A549 (cell line): Measurements from ENCODE around the gene PEX14. TPM values are rescaled to one million over a fixed set of nuclear protein-coding genes. Genes with fewer than 3 reads are reported as not detected.
A peak's percentile ranks its signal among the peaks of the same experiment; 100 is the strongest.
"Not testable (repeated sequence)": the region's sequence is repeated elsewhere in the genome, so short reads cannot be mapped to it uniquely, and the experiment has no call there.

ENCODE experiments used
- ATAC-seq, 2 experiments: fragments of 200-7000 bp in 1 of 2; fragments of >200 bp in 1 of 2; cut with Nextera tagmentation in 1 of 2; cut with Tn5 transposase in 1 of 2; 3 replicates each; pipeline versions ENCODE4 v1.8.0 to v1.9.1; 2018 to 2020; ENCODE audit warnings: mild to moderate bottlenecking in 1 of 2, moderate library complexity in 1 of 2
- CTCF ChIA-PET: fragments of 300-600 bp; sonication (Branson Sonifier 250); formaldehyde crosslinking; extraction: SDS; loops from one replicate; lab custom pipeline; 2021; ENCODE audit warnings: antibody characterized with exemption, inconsistent platforms; lab: Yijun Ruan, JAX
- POLR2A ChIA-PET: fragments of 350-600 bp; formaldehyde crosslinking; extraction: SDS; loops from one replicate; lab custom pipeline; 2021; ENCODE audit warnings: antibody characterized with exemption, inconsistent platforms; lab: Yijun Ruan, JAX
- DNase-seq, 2 experiments: peaks; one replicate each; pipeline versions ENCODE4 v3.0.0 to v3.0.0-alpha.2; 2011 to 2016; ENCODE audit warnings: low read depth in 1 of 2, low spot score in 1 of 2
- FAIRE-seq: peaks from 2 replicates; lab custom pipeline; 2011; peaks lifted over from hg19 to GRCh38; lab: Jason Lieb, UNC
- H3K27ac ChIP-seq, 2 experiments: fragments of >200 bp; sonication (Bioruptor Twin); formaldehyde crosslinking; 3 replicates each; pipeline ENCODE4 v1.5.1; 2016 to 2017
- H3K4me1 ChIP-seq: fragments of >200 bp; sonication (Bioruptor Twin); formaldehyde crosslinking; 3 replicates; pipeline ENCODE4 v1.6.1; 2016
- H3K4me2 ChIP-seq: fragments of >200 bp; sonication (Bioruptor Twin); formaldehyde crosslinking; 3 replicates; pipeline ENCODE4 v1.6.1; 2016
- H3K4me3 ChIP-seq: fragments of >200 bp; sonication (Bioruptor Twin); formaldehyde crosslinking; 3 replicates; pipeline ENCODE4 v1.5.1; 2016
- H3K9me3 ChIP-seq: fragments of >200 bp; sonication (Bioruptor Twin); formaldehyde crosslinking; 3 replicates; pipeline ENCODE4 v1.6.1; 2016
- BCL3 ChIP-seq: fragments of >200 bp; sonication (Bioruptor Twin); formaldehyde crosslinking; IDR thresholded peaks from 3 replicates; pipeline ENCODE4 v1.6.1; 2016
- CHD2 ChIP-seq: fragments of 150-350 bp; IDR thresholded peaks from 2 replicates; pipeline ENCODE4 v1.6.1; 2014; ENCODE audit warnings: low read length; ENCODE audit not compliant: partially characterized antibody
- E2F6 ChIP-seq: IDR thresholded peaks from 2 replicates; pipeline ENCODE4 v1.6.1; 2012; ENCODE audit warnings: low read depth, borderline replicate concordance
- GATA3 ChIP-seq: IDR thresholded peaks from 2 replicates; pipeline ENCODE4 v1.6.1; 2012; ENCODE audit warnings: borderline replicate concordance
- HES2 ChIP-seq: fragments of >200 bp; sonication (Bioruptor Twin); formaldehyde crosslinking; IDR thresholded peaks from 2 replicates; pipeline ENCODE4 v1.6.1; 2016
- KDM1A ChIP-seq: fragments of 200-600 bp; sonication (generic); IDR thresholded peaks from 2 replicates; pipeline ENCODE4 v1.6.1; 2016; ENCODE audit warnings: low read depth, mild to moderate bottlenecking
- KDM5A ChIP-seq: fragments of 200-600 bp; sonication (generic); IDR thresholded peaks from 2 replicates; pipeline ENCODE4 v1.6.1; 2016; ENCODE audit warnings: antibody characterized with exemption, mild to moderate bottlenecking
- PHF8 ChIP-seq: fragments of 200-600 bp; sonication (generic); IDR thresholded peaks from 2 replicates; pipeline ENCODE4 v1.6.1; 2016; ENCODE audit warnings: low read depth, mild to moderate bottlenecking, antibody characterized with exemption, moderate library complexity, borderline replicate concordance
- RARB ChIP-seq: fragments of 250-450 bp; sonication (Bioruptor Pico); IDR thresholded peaks from 2 replicates; pipeline ENCODE4 v1.8.0; 2021; ENCODE audit warnings: mild to moderate bottlenecking, moderate library complexity
- RCOR1 ChIP-seq: fragments of 150-350 bp; IDR thresholded peaks from 2 replicates; pipeline ENCODE4 v1.6.1; 2014; ENCODE audit warnings: antibody characterized with exemption, low read length, low read depth
- REST ChIP-seq: fragments of 200-600 bp; sonication (generic); IDR thresholded peaks from 2 replicates; pipeline ENCODE4 v1.6.1; 2016; ENCODE audit warnings: antibody characterized with exemption, mild to moderate bottlenecking, moderate library complexity
- RFX5 ChIP-seq: fragments of 450-650 bp; IDR thresholded peaks from 2 replicates; pipeline ENCODE4 v1.7.1; 2014; ENCODE audit warnings: antibody characterized with exemption, mild to moderate bottlenecking, moderate library complexity
- TP53 ChIP-seq: fragments of 250-450 bp; sonication (Bioruptor Pico); IDR thresholded peaks from 2 replicates; pipeline ENCODE4 v1.5.0; 2021; ENCODE audit warnings: mild to moderate bottlenecking, moderate library complexity
- WGBS: methylation state at CpG from one replicate; pipeline ENCODE4 v1.1.6; 2017; ENCODE audit errors: missing lambda C conversion rate; 5-methylcytosine and 5-hydroxymethylcytosine counted together
- polyA plus RNA-seq, 4 experiments: library from polyadenylated mRNA; depleted of rRNA in 3 of 4; stranded (reverse); fragments of >200 nt; fragmentation: RNase III in 1 of 4; extraction: RNeasy Plus Mini Kit Qiagen cat#74134 plus additional on column Dnase treatment in 1 of 4; gene quantifications; 2 replicates in 3 of 4; 3 replicates in 1 of 4; pipeline ENCODE4 v1.2.3, GENCODE V29; 2011 to 2017

PEX14 gene
- polyA plus RNA-seq, 2 of the 4 experiments (the other 2 are of a cell fraction), result 7.7 to 15.0 TPM

- CTCF ChIA-PET, result interaction anchor here (1.2 to 1.3 kb wide), 2 partner anchors 10 to 25 kb away, joined by 3 to 4 read pairs; partner anchors contain the start of gene CENPS
- WGBS, result 77% methylated on average over 5 of the region's 5 CpGs
- Histone ChIP-seq H3K4me1 (peaks cover 18% of the 10 kb centered on the region), H3K4me3 (no peak overlapping the region), H3K4me2 (no peak overlapping the region), H3K27ac (no peak overlapping the region), H3K9me3 (no peaks in the 10 kb centered on the region)
- no peak for DNase-seq
- no peak for FAIRE-seq
- POLR2A ChIA-PET, result interaction anchor here (0.6 kb wide), 1 partner anchor 20 kb away, joined by 3 read pairs; no protein-coding TSS in a partner anchor
- TF ChIP-seq KDM5A, result no peak
- TF ChIP-seq REST, result no peak
- TF ChIP-seq RFX5, result no peak
- TF ChIP-seq TP53 (CRISPR knock-in tag), result no peak
- TF ChIP-seq RARB (CRISPR knock-in tag), result no peak
- TF ChIP-seq KDM1A, result no peak
- TF ChIP-seq CHD2, result no peak
- TF ChIP-seq PHF8, result no peak
- TF ChIP-seq GATA3, result no peak
- TF ChIP-seq RCOR1, result no peak
- ATAC-seq, result no peak
Observed at GRCh38 chr1:10456048-10456447, 18.7 kb upstream of the PEX14 start.

- CTCF ChIA-PET, result interaction anchor here (1.2 to 1.3 kb wide), 2 partner anchors 10 to 26 kb away, joined by 3 to 4 read pairs; partner anchors contain the start of gene CENPS
- ATAC-seq (no peak; a peak in 1 of 6 replicates), FAIRE-seq (no peak), DNase-seq (no peak)
- Histone ChIP-seq H3K9me3 (no peaks in the 10 kb centered on the region), H3K4me2 (no peak overlapping the region), H3K4me1 (peaks cover 18% of the 10 kb centered on the region), H3K27ac (no peak overlapping the region), H3K4me3 (no peak overlapping the region)
- POLR2A ChIA-PET, result interaction anchor here (0.6 kb wide), 1 partner anchor 20 kb away, joined by 3 read pairs; no protein-coding TSS in a partner anchor
- TF ChIP-seq HES2 (no peak), E2F6 (no peak), KDM1A (no peak), RARB (CRISPR knock-in tag) (no peak), BCL3 (no peak)
- WGBS, result 88% methylated on average over 7 of the region's 7 CpGs
Observed at GRCh38 chr1:10456661-10457060, 18.1 kb upstream of the PEX14 start.

GRCh38 chr1:10457462-10457861, 17.3 kb upstream of the PEX14 start:
- POLR2A ChIA-PET, H3K4me3 ChIP-seq, CTCF ChIA-PET, FAIRE-seq, ATAC-seq, H3K9me3 ChIP-seq, DNase-seq, H3K4me2 ChIP-seq: not testable (repeated sequence)
- peaks cover 18% of the 10 kb centered on the region for H3K4me1 ChIP-seq
- 71% methylated on average over 7 of the region's 7 CpGs for WGBS
- 0 out of 6 replicates have a peak overlapping the region, but pooled peaks of 1 of the 2 experiments have one; percentile 31 for H3K27ac ChIP-seq
